ENCODE results near the gene TPTE2.

GRCh38 chr13:19590423-19590822 is 29.1 kb upstream of the TPTE2 start:
- TF ChIP-seq YY1 (tag by site-specific recombination; IDR thresholded peaks at IDR 0.05) (no peak), REPIN1 (tag by site-specific recombination; IDR thresholded peaks at IDR 0.05; ENCODE audit: low read depth) (no peak)

Measured in HEK293 (cell line).